Osteocyte (in vitro differentiated cells): Measurements from ENCODE around the gene PPP1R1C. TPM values are rescaled to one million over a fixed set of nuclear protein-coding genes. Genes with fewer than 3 reads are reported as not detected.
A peak's percentile ranks its signal among the peaks of the same experiment; 100 is the strongest.

Experiments
- DNase-seq: peaks from one replicate; pipeline ENCODE4 v3.0.0; 2021; ENCODE audit warnings: mixed read lengths; ENCODE audit not compliant: unreplicated experiment; ENCODE audit errors: extremely low spot score
- H3K27ac Mint-ChIP-seq: one replicate; pipeline ENCODE4 v1.8.0; 2021; ENCODE audit warnings: mild to moderate bottlenecking, mixed read lengths; ENCODE audit not compliant: unreplicated experiment
- H3K27me3 Mint-ChIP-seq: one replicate; pipeline ENCODE4 v1.8.0; 2021; ENCODE audit warnings: mixed read lengths; ENCODE audit not compliant: unreplicated experiment
- H3K36me3 Mint-ChIP-seq: one replicate; pipeline ENCODE4 v1.8.0; 2021; ENCODE audit warnings: mixed read lengths; ENCODE audit not compliant: unreplicated experiment
- H3K4me1 Mint-ChIP-seq: one replicate; pipeline ENCODE4 v1.8.0; 2021; ENCODE audit warnings: mixed read lengths; ENCODE audit not compliant: unreplicated experiment
- H3K4me3 Mint-ChIP-seq: one replicate; pipeline ENCODE4 v1.8.0; 2021; ENCODE audit warnings: mild to moderate bottlenecking, moderate library complexity, mixed read lengths; ENCODE audit not compliant: unreplicated experiment
- H3K9me3 Mint-ChIP-seq: one replicate; pipeline ENCODE4 v1.8.0; 2021; ENCODE audit warnings: mixed read lengths; ENCODE audit not compliant: unreplicated experiment
- total RNA-seq: library from RNA; stranded (reverse); gene quantifications from 2 replicates; pipeline ENCODE4 v1.2.1, GENCODE V29; 2021
- TF ChIP-seq, protein P1 (sequence below): fragments of 200-600 bp; sonication (generic); IDR thresholded peaks from 2 replicates; pipeline ENCODE4 v1.5.0; 2021; ENCODE audit warnings: antibody characterized with exemption, mild to moderate bottlenecking, moderate library complexity

The PPP1R1C gene
- total RNA-seq, 1 donor from 2014 or later: 1.6 TPM

DNA sequence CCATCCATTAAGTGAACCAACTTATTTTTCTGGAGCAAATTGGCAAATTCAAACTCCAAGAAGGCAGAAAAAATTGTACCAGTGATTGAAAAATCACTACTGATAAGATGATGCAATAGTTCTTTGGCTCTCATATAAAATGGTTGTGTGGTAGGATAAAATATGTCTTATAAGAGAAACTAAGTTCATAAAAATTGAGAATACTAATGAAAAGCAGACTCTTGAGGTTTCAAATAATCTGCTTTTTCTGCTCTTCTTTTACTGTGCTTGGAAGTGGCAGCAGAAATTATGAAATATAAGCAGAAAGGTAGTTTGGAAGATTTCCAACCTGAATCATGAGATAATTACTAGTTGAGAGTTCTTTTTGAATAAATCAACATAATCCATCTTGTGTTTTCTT is 61.9 kb downstream of the PPP1R1C start:
- no peak for DNase-seq
- H3K36me3 Mint-ChIP-seq: no peaks in the 10 kb centered on the region
- H3K4me1 Mint-ChIP-seq: peaks cover 21% of the 10 kb centered on the region
- no peaks in the 10 kb centered on the region for H3K9me3 Mint-ChIP-seq
- peak overlapping the region; percentile 17 for H3K27ac Mint-ChIP-seq
- TF ChIP-seq, protein P1, sequence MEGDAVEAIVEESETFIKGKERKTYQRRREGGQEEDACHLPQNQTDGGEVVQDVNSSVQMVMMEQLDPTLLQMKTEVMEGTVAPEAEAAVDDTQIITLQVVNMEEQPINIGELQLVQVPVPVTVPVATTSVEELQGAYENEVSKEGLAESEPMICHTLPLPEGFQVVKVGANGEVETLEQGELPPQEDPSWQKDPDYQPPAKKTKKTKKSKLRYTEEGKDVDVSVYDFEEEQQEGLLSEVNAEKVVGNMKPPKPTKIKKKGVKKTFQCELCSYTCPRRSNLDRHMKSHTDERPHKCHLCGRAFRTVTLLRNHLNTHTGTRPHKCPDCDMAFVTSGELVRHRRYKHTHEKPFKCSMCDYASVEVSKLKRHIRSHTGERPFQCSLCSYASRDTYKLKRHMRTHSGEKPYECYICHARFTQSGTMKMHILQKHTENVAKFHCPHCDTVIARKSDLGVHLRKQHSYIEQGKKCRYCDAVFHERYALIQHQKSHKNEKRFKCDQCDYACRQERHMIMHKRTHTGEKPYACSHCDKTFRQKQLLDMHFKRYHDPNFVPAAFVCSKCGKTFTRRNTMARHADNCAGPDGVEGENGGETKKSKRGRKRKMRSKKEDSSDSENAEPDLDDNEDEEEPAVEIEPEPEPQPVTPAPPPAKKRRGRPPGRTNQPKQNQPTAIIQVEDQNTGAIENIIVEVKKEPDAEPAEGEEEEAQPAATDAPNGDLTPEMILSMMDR: no peak
- H3K4me3 Mint-ChIP-seq: no peak overlapping the region
- H3K27me3 Mint-ChIP-seq: no peaks in the 10 kb centered on the region

DNA sequence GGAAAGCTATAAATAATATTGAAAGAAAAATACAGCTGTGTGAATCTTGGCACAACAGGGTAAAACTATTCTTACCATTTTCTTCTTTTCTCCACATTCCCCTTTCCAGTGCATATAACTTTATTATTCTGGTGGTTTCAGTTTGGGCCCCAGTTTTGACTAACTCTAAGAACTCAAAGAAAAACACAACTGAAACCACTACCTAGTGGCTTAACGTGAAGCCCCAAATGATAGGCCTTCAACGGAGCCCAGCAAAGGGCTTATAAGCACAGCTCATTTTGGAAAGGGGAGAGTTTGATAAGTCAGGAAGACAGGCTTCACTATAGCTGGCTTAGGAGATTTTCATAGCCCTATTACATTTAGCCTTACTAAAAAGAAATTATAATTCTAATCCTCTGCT is 62.4 kb downstream of the PPP1R1C start:
- Mint-ChIP-seq H3K4me3 (no peak overlapping the region), H3K27ac (peak overlapping the region; percentile 17), H3K9me3 (no peaks in the 10 kb centered on the region), H3K27me3 (no peaks in the 10 kb centered on the region), H3K36me3 (no peaks in the 10 kb centered on the region), H3K4me1 (peaks cover 17% of the 10 kb centered on the region)
- DNase-seq: no peak
- TF ChIP-seq, protein P1: no peak

GRCh38 chr2:182048621-182049020 is 63.0 kb downstream of the PPP1R1C start:
- TF ChIP-seq, protein P1: no peak
- no peak overlapping the region for H3K4me3 Mint-ChIP-seq
- no peaks in the 10 kb centered on the region for H3K27me3 Mint-ChIP-seq
- no peak overlapping the region for H3K27ac Mint-ChIP-seq
- no peaks in the 10 kb centered on the region for H3K9me3 Mint-ChIP-seq
- H3K36me3 Mint-ChIP-seq: no peaks in the 10 kb centered on the region
- DNase-seq: no peak
- peaks cover 17% of the 10 kb centered on the region for H3K4me1 Mint-ChIP-seq

DNA sequence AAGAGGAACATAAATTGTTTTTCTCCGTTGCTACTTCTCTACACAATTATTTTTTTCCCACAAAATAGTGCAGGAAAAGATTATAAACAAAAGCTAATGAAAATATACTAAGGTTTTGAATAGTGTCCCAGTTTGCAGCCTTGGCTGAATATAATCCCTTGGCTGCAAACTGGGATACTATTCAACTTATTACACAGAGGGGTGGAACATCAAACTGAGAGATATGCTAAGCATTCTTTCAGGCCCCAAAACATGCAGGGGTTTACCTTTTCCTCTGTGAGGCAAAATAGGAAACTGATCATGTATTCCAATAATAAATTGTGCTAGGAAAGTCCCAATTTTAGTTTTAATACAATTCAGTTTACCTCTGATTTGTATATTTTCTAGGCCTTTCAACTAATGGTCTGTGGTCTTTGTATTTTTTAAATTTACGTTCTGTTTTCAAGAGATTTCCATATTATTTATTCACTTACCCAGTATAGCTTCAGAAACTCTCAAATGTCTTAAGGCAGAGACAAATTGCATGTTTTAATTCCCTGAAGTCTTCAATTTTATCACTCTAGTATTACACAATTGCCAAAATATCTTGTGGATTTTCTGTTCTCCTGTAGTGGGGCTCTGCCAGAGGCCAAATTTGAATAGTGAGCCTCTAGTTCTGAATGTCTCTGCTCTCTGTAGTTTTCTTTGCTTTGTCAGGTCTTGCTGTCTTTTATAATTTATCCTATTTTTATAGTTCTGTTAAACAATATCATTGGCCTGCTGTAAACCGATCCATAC is 63.9 kb downstream of the PPP1R1C start:
- Mint-ChIP-seq H3K4me3 (no peak overlapping the region), H3K36me3 (no peaks in the 10 kb centered on the region), H3K9me3 (no peaks in the 10 kb centered on the region), H3K4me1 (peaks cover 17% of the 10 kb centered on the region), H3K27ac (no peak overlapping the region), H3K27me3 (no peaks in the 10 kb centered on the region)
- TF ChIP-seq, protein P1: no peak
- no peak for DNase-seq

GRCh38 chr2:182050333-182051135 is 64.9 kb downstream of the PPP1R1C start:
- H3K36me3 Mint-ChIP-seq: no peaks in the 10 kb centered on the region
- H3K27me3 Mint-ChIP-seq: no peaks in the 10 kb centered on the region
- no peaks in the 10 kb centered on the region for H3K9me3 Mint-ChIP-seq
- no peak overlapping the region for H3K27ac Mint-ChIP-seq
- DNase-seq: no peak
- TF ChIP-seq, protein P1: no peak
- H3K4me1 Mint-ChIP-seq: peaks cover 17% of the 10 kb centered on the region
- no peak overlapping the region for H3K4me3 Mint-ChIP-seq
